ENCODE data around the gene NUP153.

GRCh38 chr6:17588011-17588410 is 118.7 kb downstream of the NUP153 start:
- TF ChIP-seq POLR2AphosphoS5 (IDR thresholded peaks at IDR 0.05; ENCODE audit: low read depth, low read length), result no peak
- TF ChIP-seq JUND (IDR thresholded peaks at IDR 0.05), result no peak
- no peak for TF ChIP-seq USF1 (IDR thresholded peaks at IDR 0.05; ENCODE audit: borderline replicate concordance, low read depth)
- no peak for TF ChIP-seq CTCF (IDR thresholded peaks at IDR 0.05)

Measured in SK-N-SH (cell line).